ENCODE measurements around the gene C1orf21. TPM values are rescaled to one million over a fixed set of nuclear protein-coding genes. Genes with fewer than 3 reads are reported as not detected.

C1orf21 gene
- total RNA-seq, 2 experiments from 2014 or later, result 2.6 to 6.1 TPM

GRCh38 chr1:184461321-184461720 is 74.5 kb downstream of the C1orf21 start:
- ChIA-PET POLR2A (no interaction called here), CTCF (no interaction called here)
- H3K4me1 Mint-ChIP-seq, result no peaks in the 10 kb centered on the region
- ATAC-seq (no peak), DNase-seq (no peak)
- no peak overlapping the region for H3K27ac Mint-ChIP-seq
- H3K4me3 Mint-ChIP-seq, result no peak overlapping the region
- no peaks in the 10 kb centered on the region for H3K9me3 Mint-ChIP-seq (ENCODE audit: low read depth)
- H3K36me3 Mint-ChIP-seq (ENCODE audit: low read depth), result no peaks in the 10 kb centered on the region
- peaks cover 3% of the 10 kb centered on the region for H3K27me3 Mint-ChIP-seq
- intact Hi-C loops (cut with DNase I, micrococcal nuclease), result no loop called here

- Mint-ChIP-seq H3K27ac (no peak overlapping the region), H3K27me3 (peaks cover 3% of the 10 kb centered on the region), H3K4me1 (no peaks in the 10 kb centered on the region), H3K36me3 (ENCODE audit: low read depth) (no peaks in the 10 kb centered on the region), H3K9me3 (ENCODE audit: low read depth) (no peaks in the 10 kb centered on the region), H3K4me3 (no peak overlapping the region)
- ATAC-seq, result no peak
- intact Hi-C loops (cut with DNase I, micrococcal nuclease), result no loop called here
- ChIA-PET POLR2A (no interaction called here), CTCF (no interaction called here)
- no peak for DNase-seq
Measured at GRCh38 chr1:184462155-184462554, 75.3 kb downstream of the C1orf21 start.

- no peak for ATAC-seq
- Mint-ChIP-seq H3K27ac (no peak overlapping the region), H3K4me1 (no peaks in the 10 kb centered on the region), H3K9me3 (ENCODE audit: low read depth) (no peaks in the 10 kb centered on the region), H3K4me3 (no peak overlapping the region), H3K27me3 (peaks cover 8% of the 10 kb centered on the region), H3K36me3 (ENCODE audit: low read depth) (no peaks in the 10 kb centered on the region)
- intact Hi-C loops (cut with DNase I, micrococcal nuclease), result no loop called here
- no peak for DNase-seq
- ChIA-PET POLR2A (interaction anchor here (0.6 kb wide), 1 partner anchor 251 kb away, joined by 3 read pairs; no protein-coding TSS in a partner anchor), CTCF (no interaction called here)
Measured at GRCh38 chr1:184462990-184463389, 76.2 kb downstream of the C1orf21 start.

GRCh38 chr1:184463680-184464079 is 76.9 kb downstream of the C1orf21 start:
- Mint-ChIP-seq H3K36me3 (ENCODE audit: low read depth) (no peaks in the 10 kb centered on the region), H3K27me3 (peaks cover 8% of the 10 kb centered on the region), H3K4me3 (no peak overlapping the region), H3K4me1 (no peaks in the 10 kb centered on the region), H3K27ac (no peak overlapping the region), H3K9me3 (ENCODE audit: low read depth) (no peaks in the 10 kb centered on the region)
- intact Hi-C loops (cut with DNase I, micrococcal nuclease), result no loop called here
- POLR2A ChIA-PET, result no interaction called here
- DNase-seq (no peak), ATAC-seq (no peak)
- CTCF ChIA-PET, result no interaction called here

- ChIA-PET CTCF (no interaction called here), POLR2A (interaction anchor here (0.6 kb wide), 1 partner anchor 168 kb away, joined by 3 read pairs; no protein-coding TSS in a partner anchor)
- H3K4me1 Mint-ChIP-seq, result no peaks in the 10 kb centered on the region
- H3K36me3 Mint-ChIP-seq (ENCODE audit: low read depth), result no peaks in the 10 kb centered on the region
- H3K4me3 Mint-ChIP-seq, result no peak overlapping the region
- intact Hi-C loops (cut with DNase I, micrococcal nuclease), result no loop called here
- DNase-seq (no peak), ATAC-seq (no peak)
- peaks cover 10% of the 10 kb centered on the region for H3K27me3 Mint-ChIP-seq
- no peaks in the 10 kb centered on the region for H3K9me3 Mint-ChIP-seq (ENCODE audit: low read depth)
- no peak overlapping the region for H3K27ac Mint-ChIP-seq
Measured at GRCh38 chr1:184464757-184465156, 77.9 kb downstream of the C1orf21 start.

GRCh38 chr1:184465489-184466146 is 78.8 kb downstream of the C1orf21 start:
- CTCF ChIA-PET, result no interaction called here
- DNase-seq, result no peak

GRCh38 chr1:184467295-184467694 is 80.5 kb downstream of the C1orf21 start:
- H3K4me1 Mint-ChIP-seq, result no peaks in the 10 kb centered on the region
- no peaks in the 10 kb centered on the region for H3K9me3 Mint-ChIP-seq (ENCODE audit: low read depth)
- ATAC-seq (no peak), DNase-seq (no peak)
- no peak overlapping the region for H3K27ac Mint-ChIP-seq
- ChIA-PET POLR2A (no interaction called here), CTCF (interaction anchor here (0.6 to 1.0 kb wide), 2 partner anchors 9 to 1198 kb away, joined by 3 to 6 read pairs; no protein-coding TSS in a partner anchor)
- intact Hi-C loops (cut with DNase I, micrococcal nuclease), result no loop called here
- no peaks in the 10 kb centered on the region for H3K36me3 Mint-ChIP-seq (ENCODE audit: low read depth)
- peaks cover 12% of the 10 kb centered on the region for H3K27me3 Mint-ChIP-seq
- H3K4me3 Mint-ChIP-seq, result no peak overlapping the region

More at GRCh38 chr1:184465489-184466146, 78.8 kb downstream of the C1orf21 start:
- intact Hi-C loops (cut with DNase I, micrococcal nuclease), result no loop called here
- Mint-ChIP-seq H3K9me3 (ENCODE audit: low read depth) (no peaks in the 10 kb centered on the region), H3K4me1 (no peaks in the 10 kb centered on the region), H3K27me3 (peaks cover 12% of the 10 kb centered on the region), H3K36me3 (ENCODE audit: low read depth) (no peaks in the 10 kb centered on the region), H3K4me3 (no peak overlapping the region), H3K27ac (no peak overlapping the region)
- no peak for ATAC-seq
- POLR2A ChIA-PET, result no interaction called here

GRCh38 chr1:184469396-184469795 is 82.6 kb downstream of the C1orf21 start:
- H3K27ac Mint-ChIP-seq, result no peak overlapping the region
- peaks cover 9% of the 10 kb centered on the region for H3K27me3 Mint-ChIP-seq
- H3K4me3 Mint-ChIP-seq, result no peak overlapping the region
- intact Hi-C loops (cut with DNase I, micrococcal nuclease), result no loop called here
- no peaks in the 10 kb centered on the region for H3K4me1 Mint-ChIP-seq
- ATAC-seq (no peak), DNase-seq (no peak)
- POLR2A ChIA-PET, result no interaction called here
- no peaks in the 10 kb centered on the region for H3K36me3 Mint-ChIP-seq (ENCODE audit: low read depth)
- CTCF ChIA-PET, result no interaction called here
- no peaks in the 10 kb centered on the region for H3K9me3 Mint-ChIP-seq (ENCODE audit: low read depth)

GRCh38 chr1:184471686-184472085 is 84.9 kb downstream of the C1orf21 start:
- no peak overlapping the region for H3K4me3 Mint-ChIP-seq
- H3K36me3 Mint-ChIP-seq (ENCODE audit: low read depth), result no peaks in the 10 kb centered on the region
- intact Hi-C loops (cut with DNase I, micrococcal nuclease), result no loop called here
- H3K27ac Mint-ChIP-seq, result no peak overlapping the region
- no peaks in the 10 kb centered on the region for H3K9me3 Mint-ChIP-seq (ENCODE audit: low read depth)
- H3K27me3 Mint-ChIP-seq, result peaks cover 9% of the 10 kb centered on the region
- H3K4me1 Mint-ChIP-seq, result no peaks in the 10 kb centered on the region
- CTCF ChIA-PET, result no interaction called here
- DNase-seq, result no peak
- no peak for ATAC-seq
- POLR2A ChIA-PET, result interaction anchor here (0.5 kb wide), 1 partner anchor 560 kb away, joined by 4 read pairs; no protein-coding TSS in a partner anchor

- no peak for DNase-seq
- Mint-ChIP-seq H3K4me3 (no peak overlapping the region), H3K36me3 (ENCODE audit: low read depth) (no peaks in the 10 kb centered on the region), H3K4me1 (no peaks in the 10 kb centered on the region), H3K27ac (no peak overlapping the region), H3K27me3 (peaks cover 9% of the 10 kb centered on the region), H3K9me3 (ENCODE audit: low read depth) (no peaks in the 10 kb centered on the region)
- ATAC-seq, result no peak
- intact Hi-C loops (cut with DNase I, micrococcal nuclease), result no loop called here
- ChIA-PET POLR2A (no interaction called here), CTCF (no interaction called here)
Measured at GRCh38 chr1:184472136-184472535, 85.3 kb downstream of the C1orf21 start.

- POLR2A ChIA-PET, result no interaction called here
- DNase-seq (no peak), ATAC-seq (no peak)
- CTCF ChIA-PET, result no interaction called here
- Mint-ChIP-seq H3K27me3 (peaks cover 3% of the 10 kb centered on the region), H3K36me3 (ENCODE audit: low read depth) (no peaks in the 10 kb centered on the region), H3K9me3 (ENCODE audit: low read depth) (no peaks in the 10 kb centered on the region), H3K27ac (no peak overlapping the region), H3K4me3 (no peak overlapping the region), H3K4me1 (no peaks in the 10 kb centered on the region)
- intact Hi-C loops (cut with DNase I, micrococcal nuclease), result no loop called here
Measured at GRCh38 chr1:184473176-184473966, 86.5 kb downstream of the C1orf21 start.

GRCh38 chr1:184476187-184476586 is 89.4 kb downstream of the C1orf21 start:
- no peak for DNase-seq
- Mint-ChIP-seq H3K4me1 (no peaks in the 10 kb centered on the region), H3K27me3 (no peaks in the 10 kb centered on the region), H3K27ac (no peak overlapping the region), H3K4me3 (no peak overlapping the region), H3K9me3 (ENCODE audit: low read depth) (no peaks in the 10 kb centered on the region), H3K36me3 (ENCODE audit: low read depth) (no peaks in the 10 kb centered on the region)
- ATAC-seq, result no peak
- POLR2A ChIA-PET, result no interaction called here
- intact Hi-C loops (cut with DNase I, micrococcal nuclease), result no loop called here
- CTCF ChIA-PET, result interaction anchor here (1.4 kb wide), 1 partner anchor 8 kb away, joined by 6 read pairs; no protein-coding TSS in a partner anchor

All from activated CD4-positive, alpha-beta T cell treated with anti-CD3 and anti-CD28 coated beads for 36 hours (primary cell).